GM11168 (cell line): ENCODE measurements around the gene ARHGEF9.
"Not testable (repeated sequence)": the region's sequence is repeated elsewhere in the genome, so short reads cannot be mapped to it uniquely, and the experiment has no call there.

Experiments used
- in situ Hi-C: fragments of 300-500 bp; cut with MboI; formaldehyde crosslinking; loops from one replicate; pipeline ENCODE4 v1.12.0; 2022; ENCODE audit warnings: low sequenced_read_pairs; ENCODE audit not compliant: unreplicated experiment

The ARHGEF9 gene

GRCh38 chrX:63664741-63665140, 120.3 kb downstream of the ARHGEF9 start:
- in situ Hi-C loops, result no loop called here

GRCh38 chrX:63664083-63664482, 120.9 kb downstream of the ARHGEF9 start:
- in situ Hi-C loops, result no loop called here

- in situ Hi-C loops, result no loop called here
Measured at GRCh38 chrX:63661676-63662075, 123.3 kb downstream of the ARHGEF9 start.

GRCh38 chrX:63658920-63659319, 126.1 kb downstream of the ARHGEF9 start:
- in situ Hi-C loops, result no loop called here

- in situ Hi-C loops, result no loop called here
Measured at GRCh38 chrX:63657821-63658220, 127.2 kb downstream of the ARHGEF9 start.

DNA sequence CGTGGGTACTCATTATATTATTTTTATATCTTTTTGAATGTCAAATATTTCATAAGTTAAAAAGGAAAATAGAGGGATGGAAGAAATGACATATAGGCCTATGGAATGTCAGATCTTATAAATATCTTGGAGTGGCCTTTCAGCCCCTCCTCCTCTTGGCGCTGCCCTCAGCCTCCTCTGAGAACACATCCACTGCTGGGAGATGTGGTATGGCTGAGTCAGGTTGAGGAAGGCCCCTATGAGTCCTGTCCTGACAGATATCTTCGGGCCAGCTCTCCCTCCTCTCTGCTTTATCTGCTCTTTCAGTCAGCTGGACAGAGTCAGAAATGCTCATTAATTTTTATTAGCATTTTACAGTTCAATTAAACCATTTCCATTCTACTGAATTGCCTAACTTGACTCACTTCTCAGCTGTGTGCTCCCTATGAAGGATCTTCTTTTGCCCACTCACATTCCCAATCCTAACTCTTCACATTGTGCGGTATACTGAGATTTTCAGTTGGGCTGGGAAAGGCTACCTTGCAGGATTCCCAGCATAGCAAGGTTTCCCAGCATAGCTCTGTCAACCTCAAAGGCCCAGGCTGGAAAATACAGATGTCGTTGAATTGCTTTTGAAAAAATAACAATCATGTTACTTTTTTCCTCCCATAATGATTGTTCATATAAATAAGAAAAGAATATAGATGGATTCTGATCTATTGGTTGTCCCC, 128.0 kb downstream of the ARHGEF9 start:
- in situ Hi-C loops, result no loop called here

DNA sequence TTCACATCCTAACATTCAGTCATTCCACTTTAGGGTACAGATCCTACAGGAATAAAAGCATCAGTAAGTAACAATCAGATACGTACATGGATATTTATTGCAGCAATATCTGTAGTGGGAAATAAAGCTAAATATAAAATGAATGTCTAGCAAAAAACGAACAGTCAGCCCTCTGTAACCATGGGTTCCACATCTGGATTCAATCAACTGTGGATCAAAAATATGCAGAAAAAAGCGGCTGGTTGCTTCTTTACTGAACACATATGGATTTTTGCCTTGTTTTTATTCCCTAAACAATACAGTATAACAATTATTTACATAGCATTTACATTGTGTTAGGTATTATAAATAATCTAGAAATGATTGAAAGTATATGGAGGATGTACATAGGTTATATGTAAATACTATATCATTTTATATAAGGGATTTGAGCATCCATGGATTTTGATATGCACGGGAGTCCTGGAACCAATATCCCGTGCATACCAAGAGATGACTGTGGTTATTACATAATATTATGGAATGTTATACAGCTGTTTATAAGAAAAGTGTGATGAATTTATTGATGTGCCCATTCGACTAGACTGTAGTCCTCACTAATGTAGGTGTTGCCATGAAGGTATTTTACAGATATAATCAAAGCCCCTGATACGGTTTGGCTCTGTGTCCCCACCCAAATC, 132.8 kb downstream of the ARHGEF9 start:
- in situ Hi-C loops, result no loop called here

DNA sequence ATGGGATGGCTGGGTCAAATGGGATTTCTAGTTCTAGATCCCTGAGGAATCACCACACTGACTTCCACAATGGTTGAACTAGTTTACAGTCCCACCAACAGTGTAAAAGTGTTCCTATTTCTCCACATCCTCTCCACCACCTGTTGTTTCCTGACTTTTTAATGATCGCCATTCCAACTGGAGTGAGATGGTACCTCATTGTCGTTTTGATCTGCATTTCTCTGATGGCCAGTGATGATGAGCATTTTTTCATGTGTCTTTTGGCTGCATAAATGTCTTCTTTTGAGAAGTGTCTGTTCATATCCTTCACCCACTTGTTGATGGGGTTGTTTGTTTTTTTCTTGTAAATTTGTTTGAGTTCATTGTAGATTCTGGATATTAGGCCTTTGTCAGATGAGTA, 139.3 kb downstream of the ARHGEF9 start:
- in situ Hi-C loops, result not testable (repeated sequence)

DNA sequence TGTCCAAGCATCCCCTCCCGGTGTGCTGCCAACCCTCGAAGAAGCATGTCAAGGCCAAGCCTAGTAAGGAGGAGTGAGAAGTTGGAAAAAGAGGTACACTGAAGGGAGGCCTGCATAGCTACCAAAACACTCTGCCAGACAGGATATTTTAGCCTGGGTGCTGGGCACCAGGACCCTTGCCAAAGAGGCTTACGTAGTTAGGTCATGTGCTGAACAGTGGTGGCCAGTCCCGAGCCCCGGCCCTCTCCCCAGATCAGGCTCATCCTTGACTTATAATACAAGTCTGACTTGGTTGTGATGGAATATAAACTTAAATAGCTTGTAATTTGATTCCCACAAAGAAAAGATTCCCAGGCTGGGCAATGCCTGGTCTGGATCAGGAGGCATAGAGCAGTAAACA, 149.3 kb downstream of the ARHGEF9 start:
- in situ Hi-C loops, result no loop called here

GRCh38 chrX:63613531-63614028, 171.4 kb downstream of the ARHGEF9 start:
- in situ Hi-C loops, result no loop called here

GRCh38 chrX:63585936-63586335, 199.1 kb downstream of the ARHGEF9 start:
- in situ Hi-C loops, result no loop called here
